Peyer's patch (tissue), 4 donors: Measurements from ENCODE around the gene LRRC1.

Experiments used
- POLR2A ChIP-seq, 2 donors: fragments of 450-650 bp; IDR thresholded peaks; one replicate each; pipeline ENCODE4 v1.5.1; 2017; ENCODE audit warnings: antibody characterized with exemption in 2 of 2, mild to moderate bottlenecking in 2 of 2, moderate library complexity in 2 of 2
- TF ChIP-seq, protein P1 (sequence below), 6 experiments: fragments of 450-650 bp in 4 of 6; fragments of 200-600 bp in 2 of 6; sonication (generic) in 1 of 6; IDR thresholded peaks; one replicate each; pipeline ENCODE4 v1.5.1; 2017 to 2019; ENCODE audit warnings: antibody characterized with exemption in 6 of 6, mild to moderate bottlenecking in 3 of 6, moderate library complexity in 1 of 6

GRCh38 chr6:53794137-53794719 is 577 bp upstream of the LRRC1 start:
- TF ChIP-seq POLR2A (IDR thresholded peaks at IDR 0.05): no peak
- TF ChIP-seq, protein P1, sequence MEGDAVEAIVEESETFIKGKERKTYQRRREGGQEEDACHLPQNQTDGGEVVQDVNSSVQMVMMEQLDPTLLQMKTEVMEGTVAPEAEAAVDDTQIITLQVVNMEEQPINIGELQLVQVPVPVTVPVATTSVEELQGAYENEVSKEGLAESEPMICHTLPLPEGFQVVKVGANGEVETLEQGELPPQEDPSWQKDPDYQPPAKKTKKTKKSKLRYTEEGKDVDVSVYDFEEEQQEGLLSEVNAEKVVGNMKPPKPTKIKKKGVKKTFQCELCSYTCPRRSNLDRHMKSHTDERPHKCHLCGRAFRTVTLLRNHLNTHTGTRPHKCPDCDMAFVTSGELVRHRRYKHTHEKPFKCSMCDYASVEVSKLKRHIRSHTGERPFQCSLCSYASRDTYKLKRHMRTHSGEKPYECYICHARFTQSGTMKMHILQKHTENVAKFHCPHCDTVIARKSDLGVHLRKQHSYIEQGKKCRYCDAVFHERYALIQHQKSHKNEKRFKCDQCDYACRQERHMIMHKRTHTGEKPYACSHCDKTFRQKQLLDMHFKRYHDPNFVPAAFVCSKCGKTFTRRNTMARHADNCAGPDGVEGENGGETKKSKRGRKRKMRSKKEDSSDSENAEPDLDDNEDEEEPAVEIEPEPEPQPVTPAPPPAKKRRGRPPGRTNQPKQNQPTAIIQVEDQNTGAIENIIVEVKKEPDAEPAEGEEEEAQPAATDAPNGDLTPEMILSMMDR (IDR thresholded peaks at IDR 0.05): peak in 4 of 6 experiments; percentile 41 to 82 (median 68)
